ENCODE measurements around the gene DNAJA3. TPM values are rescaled to one million over a fixed set of nuclear protein-coding genes. Genes with fewer than 3 reads are reported as not detected.

DNAJA3 gene
- total RNA-seq, 1 donor from 2014 or later, result 36.4 TPM

GRCh38 chr16:4463522-4464163, 38.0 kb downstream of the DNAJA3 start:
- H3K79me2 ChIP-seq (ENCODE audit: insufficient read depth, low read length), result no peaks in the 10 kb centered on the region
- DNase-seq (ENCODE audit: low read depth) (no peak), FAIRE-seq (no peak)
- peaks cover 17% of the 10 kb centered on the region for H3K4me1 ChIP-seq (ENCODE audit: insufficient read depth, low read length)
- peak overlapping the region; percentile 39 for H3K9ac ChIP-seq (ENCODE audit: low read length)
- H3K27ac ChIP-seq (ENCODE audit: low read depth, low read length), result peak overlapping the region; percentile 54
- Mint-ChIP-seq H3K9me3 (ENCODE audit: unreplicated experiment) (peaks cover 1% of the 10 kb centered on the region), H3K4me3 (ENCODE audit: unreplicated experiment) (no peak overlapping the region), H3K27me3 (ENCODE audit: low read depth, unreplicated experiment) (no peaks in the 10 kb centered on the region), H3K27ac (ENCODE audit: unreplicated experiment) (peak overlapping the region; percentile 96), H3K4me1 (ENCODE audit: low read depth, unreplicated experiment) (peaks cover 17% of the 10 kb centered on the region), H3K36me3 (ENCODE audit: low read depth, unreplicated experiment) (peaks cover 25% of the 10 kb centered on the region)
- TF ChIP-seq CTCF (IDR thresholded peaks at IDR 0.05; ENCODE audit: insufficient read depth, low read depth, low read length), result no peak
- no peak for TF ChIP-seq EZH2 (IDR thresholded peaks at IDR 0.05; ENCODE audit: insufficient read depth, low read length)
- peaks cover 5% of the 10 kb centered on the region for H4K20me1 ChIP-seq (ENCODE audit: insufficient read depth, low read length)
- H3K4me2 ChIP-seq (ENCODE audit: low read length), result peak overlapping the region; percentile 62
- no peaks in the 10 kb centered on the region for H3K27me3 ChIP-seq (ENCODE audit: insufficient read depth, low read length)
- H3K9me3 ChIP-seq (ENCODE audit: insufficient read depth, low read depth, low read length), result no peaks in the 10 kb centered on the region
- H3K4me3 ChIP-seq (ENCODE audit: insufficient read depth, low read depth, low read length), result no peak overlapping the region
- H2AFZ ChIP-seq (ENCODE audit: low read depth, low read length), result no peak overlapping the region
- H3K36me3 ChIP-seq (ENCODE audit: insufficient read depth, low read length), result no peaks in the 10 kb centered on the region

- Histone ChIP-seq H3K27me3 (ENCODE audit: insufficient read depth, low read length) (no peaks in the 10 kb centered on the region), H3K79me2 (ENCODE audit: insufficient read depth, low read length) (no peaks in the 10 kb centered on the region), H3K9me3 (ENCODE audit: insufficient read depth, low read depth, low read length) (no peaks in the 10 kb centered on the region), H2AFZ (ENCODE audit: low read depth, low read length) (no peak overlapping the region), H3K9ac (ENCODE audit: low read length) (no peak overlapping the region), H3K27ac (ENCODE audit: low read depth, low read length) (no peak overlapping the region), H3K36me3 (ENCODE audit: insufficient read depth, low read length) (no peaks in the 10 kb centered on the region), H4K20me1 (ENCODE audit: insufficient read depth, low read length) (peaks cover 5% of the 10 kb centered on the region), H3K4me2 (ENCODE audit: low read length) (no peak overlapping the region), H3K4me1 (ENCODE audit: insufficient read depth, low read length) (peaks cover 12% of the 10 kb centered on the region), H3K4me3 (ENCODE audit: insufficient read depth, low read depth, low read length) (no peak overlapping the region)
- no peak for DNase-seq (ENCODE audit: low read depth)
- no peaks in the 10 kb centered on the region for H3K27me3 Mint-ChIP-seq (ENCODE audit: low read depth, unreplicated experiment)
- no peak overlapping the region for H3K4me3 Mint-ChIP-seq (ENCODE audit: unreplicated experiment)
- TF ChIP-seq CTCF (IDR thresholded peaks at IDR 0.05; ENCODE audit: insufficient read depth, low read depth, low read length) (no peak), EZH2 (IDR thresholded peaks at IDR 0.05; ENCODE audit: insufficient read depth, low read length) (no peak)
- peaks cover 12% of the 10 kb centered on the region for H3K4me1 Mint-ChIP-seq (ENCODE audit: low read depth, unreplicated experiment)
- no peak overlapping the region for H3K27ac Mint-ChIP-seq (ENCODE audit: unreplicated experiment)
- H3K9me3 Mint-ChIP-seq (ENCODE audit: unreplicated experiment), result peaks cover 1% of the 10 kb centered on the region
- peaks cover 17% of the 10 kb centered on the region for H3K36me3 Mint-ChIP-seq (ENCODE audit: low read depth, unreplicated experiment)
- FAIRE-seq, result no peak
These were observed 40.5 kb downstream of the DNAJA3 start for GRCh38 chr16:4465977-4466779.
